ENCODE data around the gene IGLL5.
"Not testable (repeated sequence)": the region's sequence is repeated elsewhere in the genome, so short reads cannot be mapped to it uniquely, and the experiment has no call there.

Gene IGLL5

DNA sequence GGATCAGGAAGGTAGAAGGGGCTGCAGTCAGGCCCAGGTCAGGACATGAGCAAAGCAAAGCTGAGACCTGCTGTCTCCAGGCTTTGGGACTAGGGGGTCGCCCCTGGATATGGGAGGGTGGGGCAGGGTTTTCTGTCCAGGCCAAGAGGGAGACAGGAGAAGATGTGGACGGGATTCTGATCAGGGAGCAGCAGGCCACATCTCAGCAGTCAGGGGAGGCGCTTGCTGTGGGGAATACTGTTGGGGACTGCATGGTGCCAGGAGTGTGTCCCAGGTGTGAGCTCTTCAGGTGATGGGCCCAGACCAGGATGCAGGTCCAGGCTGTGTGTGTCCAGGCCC lies 29.3 kb downstream of the IGLL5 start:
- DNase-seq: no peak

- DNase-seq: no peak
These were observed 29.8 kb downstream of the IGLL5 start for GRCh38 chr22:22917377-22917776.

- no peak for DNase-seq
These were observed 30.8 kb downstream of the IGLL5 start for GRCh38 chr22:22918297-22918965.

DNA sequence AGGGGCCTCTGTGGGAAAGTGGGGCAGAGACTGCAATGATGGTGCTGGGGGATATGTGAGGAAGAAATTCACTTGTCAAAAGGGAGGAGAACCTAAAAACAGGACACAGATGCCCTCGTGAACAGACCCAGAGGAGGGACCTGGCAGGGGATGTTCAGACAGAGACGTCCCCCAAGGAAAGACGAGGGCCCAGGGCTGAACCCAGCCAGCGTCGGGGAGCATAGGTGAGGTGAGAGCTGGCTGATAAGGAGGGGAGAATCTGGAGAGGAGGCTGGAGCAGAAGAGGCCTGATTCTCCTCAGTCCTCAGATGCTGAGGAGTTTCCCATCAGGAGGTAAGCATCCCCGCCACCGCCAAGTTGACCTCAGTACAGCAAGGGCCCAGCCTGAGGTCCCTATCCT lies 31.4 kb downstream of the IGLL5 start:
- DNase-seq: no peak

DNA sequence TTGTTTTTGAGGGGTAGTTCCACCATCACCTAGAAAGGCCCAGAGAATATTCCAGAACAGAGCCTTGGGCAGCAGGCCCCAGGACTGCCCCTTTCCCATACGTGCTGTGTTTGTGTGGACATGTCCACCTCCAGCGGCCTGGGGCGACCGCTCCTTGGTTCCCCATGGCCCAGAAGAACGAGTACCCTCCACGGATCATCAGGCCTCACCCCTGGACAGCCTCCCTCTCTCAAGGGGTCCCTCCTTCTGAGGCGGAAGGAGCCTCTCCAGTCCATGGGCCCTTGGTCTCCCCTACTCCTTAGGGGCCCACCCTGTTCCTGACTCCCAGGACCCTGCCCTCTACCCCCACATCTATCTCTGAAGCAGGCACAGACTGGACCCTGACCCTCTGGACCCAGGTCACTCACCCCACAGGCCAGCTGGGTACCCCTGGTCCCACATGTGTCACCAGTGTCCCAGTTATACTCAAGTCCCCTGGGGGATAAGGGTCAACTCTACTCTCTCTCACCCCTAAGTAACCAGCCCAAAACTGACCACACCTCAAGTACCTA lies 32.6 kb downstream of the IGLL5 start:
- DNase-seq: no peak

GRCh38 chr22:22920910-22921550 lies 33.4 kb downstream of the IGLL5 start:
- no peak for DNase-seq

- no peak for DNase-seq
These were observed 34.0 kb downstream of the IGLL5 start for GRCh38 chr22:22921575-22921974.

- DNase-seq: not testable (repeated sequence)
These were observed 34.7 kb downstream of the IGLL5 start for GRCh38 chr22:22922092-22922953.

DNA sequence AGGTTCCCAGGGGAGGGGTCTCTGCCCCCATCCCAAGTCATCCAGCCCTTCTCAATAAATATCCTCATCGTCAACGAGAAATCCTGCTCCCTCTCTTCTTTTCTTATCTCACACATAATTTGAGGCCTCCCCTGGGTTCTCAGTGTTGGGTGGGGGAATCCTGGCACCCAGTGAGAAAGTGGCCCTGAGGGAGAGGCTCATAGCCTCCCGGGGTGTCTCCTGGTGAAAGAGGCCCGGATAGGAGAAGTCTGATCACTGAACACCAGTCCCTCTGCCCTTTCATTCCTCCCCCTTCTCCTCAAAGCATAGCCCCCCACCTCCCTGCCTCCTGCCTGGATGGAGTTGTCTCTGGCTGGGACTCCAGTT lies 35.3 kb downstream of the IGLL5 start:
- no peak for DNase-seq

GRCh38 chr22:22923379-22923778 lies 35.8 kb downstream of the IGLL5 start:
- no peak for DNase-seq

DNA sequence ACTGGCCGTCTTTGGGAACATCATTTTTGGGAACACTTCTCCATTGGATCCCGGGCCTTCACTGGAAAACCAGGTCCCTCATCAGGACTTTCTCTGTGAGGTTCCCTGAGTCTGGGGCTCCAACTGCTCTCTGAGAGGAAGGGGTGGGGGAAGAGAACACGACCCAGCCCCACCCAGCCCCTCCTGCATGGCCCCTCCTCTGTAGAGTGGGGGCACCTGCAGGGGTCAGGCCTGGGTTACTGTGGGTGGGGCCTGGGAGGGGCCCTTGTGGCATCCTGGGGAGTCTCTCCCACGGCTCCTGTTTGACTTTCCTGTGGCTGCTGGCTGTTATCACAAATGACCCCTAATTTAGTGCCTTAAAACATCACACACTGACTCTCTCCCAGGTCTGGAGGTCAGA lies 36.3 kb downstream of the IGLL5 start:
- DNase-seq: no peak

DNA sequence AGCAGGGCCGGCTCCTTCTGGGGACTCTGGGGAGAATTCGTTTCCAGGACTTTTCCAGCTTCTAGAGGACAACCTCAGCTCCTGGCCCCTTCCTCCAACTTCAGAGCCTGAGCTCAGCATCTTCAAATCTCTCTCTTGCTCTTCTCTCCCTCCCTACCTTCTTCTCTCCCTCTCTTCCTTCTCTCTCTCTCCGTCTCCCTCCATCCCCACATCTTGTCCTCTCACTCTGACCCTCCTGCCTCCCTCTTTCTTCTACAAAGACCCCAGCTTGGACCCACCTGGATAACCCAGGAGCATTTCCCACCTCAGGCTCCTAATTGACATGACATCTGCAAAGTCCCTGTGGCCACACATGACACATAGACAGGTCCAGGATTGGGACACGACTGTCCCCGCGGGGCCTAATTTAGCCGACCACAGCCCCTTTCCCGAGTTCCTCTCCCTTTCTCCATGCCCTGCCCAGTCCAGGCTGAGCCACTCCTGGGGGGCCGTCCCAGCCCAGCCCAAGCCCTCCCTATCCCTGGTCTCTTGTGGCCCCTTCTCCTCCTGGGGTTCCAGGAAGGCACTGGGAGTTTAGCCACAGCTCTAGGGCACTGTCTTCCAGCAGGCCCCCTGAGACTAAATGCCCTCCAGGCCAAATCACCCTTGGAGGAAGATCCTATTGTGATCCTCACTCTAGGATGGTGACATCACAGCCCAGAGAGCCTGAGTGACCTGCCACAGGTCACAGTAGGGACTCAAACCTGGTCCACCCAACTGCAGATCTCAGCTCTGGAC lies 36.9 kb downstream of the IGLL5 start:
- DNase-seq: no peak

DNA sequence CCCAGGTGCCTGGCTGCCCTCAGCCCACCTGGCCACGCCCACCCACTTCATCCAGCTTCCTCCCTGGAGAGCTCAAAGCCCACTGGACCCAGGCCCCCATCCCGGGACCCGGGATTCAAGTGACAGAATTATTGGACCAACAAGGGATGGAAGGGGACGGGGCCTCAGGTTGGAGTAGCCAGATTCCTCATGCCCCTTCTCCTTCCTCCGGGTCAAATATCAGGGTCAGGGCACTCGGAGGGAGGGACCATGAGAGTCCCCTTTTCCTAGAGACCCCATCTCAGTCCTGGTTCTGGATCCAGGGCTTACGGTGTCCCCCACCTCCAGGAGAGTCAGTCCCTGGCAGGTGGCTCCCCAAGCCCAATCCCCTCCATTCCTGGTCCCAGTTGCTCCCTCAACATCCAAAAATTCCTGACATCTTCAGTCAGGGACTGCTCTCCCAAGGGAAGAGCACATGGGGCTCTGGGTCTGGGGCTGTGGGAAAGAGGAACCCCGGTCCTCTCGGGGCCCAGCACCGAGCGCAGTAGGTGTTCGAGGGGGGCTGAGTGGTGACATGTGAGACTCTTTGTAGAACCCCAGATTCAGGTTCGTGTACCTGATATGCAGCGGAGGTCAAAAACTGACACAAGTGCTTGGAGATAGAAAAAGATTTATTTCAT lies 37.7 kb downstream of the IGLL5 start:
- no peak for DNase-seq

DNA sequence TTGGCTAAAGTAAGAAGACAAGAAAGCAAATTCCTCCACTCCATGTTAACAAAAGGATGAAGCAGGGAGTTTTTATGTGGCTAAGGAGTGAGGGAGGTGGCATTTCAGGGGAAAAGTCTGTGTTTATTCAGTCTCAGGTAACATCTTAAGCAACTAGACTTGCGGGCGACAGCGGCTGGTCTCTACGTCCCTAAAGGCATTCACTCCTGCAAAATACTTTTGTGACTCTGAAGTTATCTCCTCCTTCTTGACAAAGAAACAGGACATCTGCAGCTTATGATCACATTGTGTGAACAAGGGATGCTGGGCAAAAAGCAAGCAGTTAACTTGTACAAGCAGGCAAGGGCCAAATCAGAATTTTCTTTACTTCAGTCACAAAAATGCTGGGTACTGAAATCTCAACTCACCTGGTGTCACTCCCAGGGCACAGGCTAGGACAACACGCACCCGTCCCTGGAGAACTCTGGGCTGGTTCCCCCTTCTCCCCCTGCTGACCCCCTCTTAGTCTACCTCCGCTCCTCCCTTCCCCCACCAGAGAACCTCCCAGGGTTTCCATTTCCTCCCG lies 38.3 kb downstream of the IGLL5 start:
- DNase-seq: no peak

DNA sequence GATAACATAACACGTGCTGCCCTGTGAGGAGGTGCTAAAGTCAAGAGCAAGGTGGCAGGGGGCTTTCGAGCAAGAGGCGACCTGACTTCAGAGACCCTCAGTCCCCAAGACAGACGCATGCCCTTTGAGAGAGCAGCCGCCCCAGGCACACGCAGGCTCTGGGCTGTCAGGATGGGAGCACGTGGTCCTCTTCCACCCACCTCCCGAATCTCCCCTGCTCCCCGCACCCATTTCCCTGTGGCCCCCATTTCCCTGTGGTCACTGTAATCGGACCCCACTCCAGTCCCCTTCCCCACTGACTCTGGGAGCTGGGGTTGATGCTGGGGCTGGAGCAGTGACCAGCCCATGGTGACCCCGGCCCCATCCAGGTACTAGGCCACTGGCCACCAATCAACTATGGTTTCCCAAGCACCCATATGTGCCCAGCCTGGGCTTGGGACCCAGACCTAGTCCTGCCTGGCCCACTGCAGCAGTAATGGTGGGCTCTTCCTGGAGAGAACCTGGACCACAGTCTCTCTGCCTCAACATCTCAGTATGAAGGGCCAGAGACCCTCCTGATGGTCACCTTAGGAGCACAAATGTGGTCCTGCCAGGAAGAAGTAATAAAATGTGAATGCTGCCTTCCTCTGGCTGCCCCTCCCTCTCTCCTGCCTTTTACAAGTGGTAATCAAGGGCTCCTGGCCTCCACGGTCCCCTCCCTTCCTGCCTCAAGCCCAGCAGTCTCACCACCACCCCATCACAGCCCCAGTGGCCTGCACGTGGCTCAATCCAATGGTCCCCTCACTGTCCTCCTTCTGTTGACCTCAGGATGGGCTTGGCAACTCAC lies 39.0 kb downstream of the IGLL5 start:
- DNase-seq: no peak

DNA sequence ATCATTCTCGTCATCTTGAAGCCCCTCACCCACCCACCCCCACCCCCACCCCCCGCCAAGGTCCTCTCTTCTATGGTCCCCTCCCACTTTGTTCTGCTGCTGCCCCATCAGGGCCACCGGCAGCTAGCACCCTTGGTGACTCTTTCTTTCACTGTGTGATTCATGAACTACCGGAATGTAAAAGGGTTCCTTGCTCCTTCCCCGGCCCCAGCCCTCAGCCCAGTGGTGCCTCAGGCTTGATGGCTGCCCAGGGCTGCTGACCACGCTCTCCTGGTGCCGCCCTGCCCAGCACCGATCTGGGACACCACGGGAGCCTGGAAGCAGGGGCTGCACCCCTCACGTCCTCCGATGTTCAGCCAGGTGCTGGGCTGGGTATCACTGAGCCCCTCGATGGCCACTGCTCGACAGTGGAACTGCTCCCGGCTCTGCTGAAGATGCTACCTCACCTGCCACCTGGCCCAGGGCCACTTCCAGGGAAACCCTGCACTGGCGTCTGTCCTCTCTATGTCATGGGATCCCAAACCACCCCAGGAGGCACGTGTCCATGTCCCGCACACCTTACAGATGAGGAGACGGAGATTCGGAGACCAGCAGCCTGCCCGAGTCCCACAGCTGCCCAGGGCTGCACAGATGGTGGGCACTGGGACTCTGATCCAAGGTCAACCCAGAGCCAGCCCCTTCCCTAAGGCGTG lies 39.7 kb downstream of the IGLL5 start:
- no peak for DNase-seq

- no peak for DNase-seq
These were observed 40.5 kb downstream of the IGLL5 start for GRCh38 chr22:22927888-22928665.

GRCh38 chr22:22928666-22929380 lies 41.2 kb downstream of the IGLL5 start:
- DNase-seq: no peak
